ENCODE measurements around the gene IGFBP5. TPM values are rescaled to one million over a fixed set of nuclear protein-coding genes. Genes with fewer than 3 reads are reported as not detected.

The IGFBP5 gene
- total RNA-seq, 2 donors from 2014 or later = 44.6 to 68.2 TPM

GRCh38 chr2:216677439-216678097 is 17.8 kb downstream of the IGFBP5 start:
- Histone ChIP-seq H3K4me1 (no peaks in the 10 kb centered on the region), H3K27me3 (no peaks in the 10 kb centered on the region), H3K4me3 (no peak overlapping the region), H3K9ac (ENCODE audit: low read depth in 2 of 2, low read length in 2 of 2) (no peak overlapping the region), H3K9me3 (no peaks in the 10 kb centered on the region), H3K27ac (no peak overlapping the region), H3K36me3 (no peaks in the 10 kb centered on the region)
- no peak for DNase-seq
- intact Hi-C loops (cut with DNase I) = no loop called here
- TF ChIP-seq CTCF (IDR thresholded peaks at IDR 0.05) = no peak

GRCh38 chr2:216676630-216677029 is 18.7 kb downstream of the IGFBP5 start:
- Histone ChIP-seq H3K4me3 (no peak overlapping the region), H3K36me3 (no peaks in the 10 kb centered on the region), H3K9me3 (no peaks in the 10 kb centered on the region), H3K27ac (no peak overlapping the region), H3K9ac (ENCODE audit: low read depth in 2 of 2, low read length in 2 of 2) (no peak overlapping the region), H3K4me1 (no peaks in the 10 kb centered on the region), H3K27me3 (no peaks in the 10 kb centered on the region)
- no peak for TF ChIP-seq CTCF (IDR thresholded peaks at IDR 0.05)
- no peak for DNase-seq
- intact Hi-C loops (cut with DNase I) = no loop called here

- H3K27me3 ChIP-seq = no peaks in the 10 kb centered on the region
- H3K9me3 ChIP-seq = no peaks in the 10 kb centered on the region
- no peak for TF ChIP-seq CTCF (IDR thresholded peaks at IDR 0.05)
- DNase-seq = no peak
- no peaks in the 10 kb centered on the region for H3K36me3 ChIP-seq
- no peak overlapping the region for H3K27ac ChIP-seq
- no peak overlapping the region for H3K4me3 ChIP-seq
- H3K4me1 ChIP-seq = no peaks in the 10 kb centered on the region
- intact Hi-C loops (cut with DNase I) = no loop called here
- H3K9ac ChIP-seq (ENCODE audit: low read depth in 2 of 2, low read length in 2 of 2) = no peak overlapping the region
These were observed 21.0 kb downstream of the IGFBP5 start for GRCh38 chr2:216674376-216674775.

- Histone ChIP-seq H3K27ac (no peak overlapping the region), H3K9me3 (no peaks in the 10 kb centered on the region), H3K4me1 (no peaks in the 10 kb centered on the region), H3K27me3 (no peaks in the 10 kb centered on the region), H3K9ac (ENCODE audit: low read depth in 2 of 2, low read length in 2 of 2) (no peak overlapping the region), H3K36me3 (no peaks in the 10 kb centered on the region), H3K4me3 (no peak overlapping the region)
- intact Hi-C loops (cut with DNase I) = no loop called here
- TF ChIP-seq CTCF (IDR thresholded peaks at IDR 0.05) = no peak
- no peak for DNase-seq
These were observed 21.7 kb downstream of the IGFBP5 start for GRCh38 chr2:216673609-216674008.

GRCh38 chr2:216673021-216673420 is 22.3 kb downstream of the IGFBP5 start:
- H3K36me3 ChIP-seq = no peaks in the 10 kb centered on the region

More at GRCh38 chr2:216673021-216673420, 22.3 kb downstream of the IGFBP5 start:
- H3K9me3 ChIP-seq = no peaks in the 10 kb centered on the region
- no peaks in the 10 kb centered on the region for H3K4me1 ChIP-seq
- no peak overlapping the region for H3K27ac ChIP-seq
- H3K27me3 ChIP-seq = no peaks in the 10 kb centered on the region
- no peak overlapping the region for H3K9ac ChIP-seq (ENCODE audit: low read depth in 2 of 2, low read length in 2 of 2)
- TF ChIP-seq CTCF (IDR thresholded peaks at IDR 0.05) = no peak
- intact Hi-C loops (cut with DNase I) = no loop called here
- H3K4me3 ChIP-seq = no peak overlapping the region
- no peak for DNase-seq
